DND-41 (cell line): ENCODE results near the gene S1PR2.
"Not testable (repeated sequence)": the region's sequence is repeated elsewhere in the genome, so short reads cannot be mapped to it uniquely, and the experiment has no call there.

ENCODE experiments used
- ATAC-seq: fragments of 200-7000 bp; cut with Tn5 transposase; 3 replicates; pipeline ENCODE4 v1.9.1; 2021; ENCODE audit warnings: low read depth; ENCODE audit not compliant: insufficient read depth
- DNase-seq: peaks from one replicate; pipeline ENCODE4 v3.0.0-alpha.2; 2020
- H2AFZ ChIP-seq: 2 replicates; pipeline ENCODE4 v1.6.0; 2012; ENCODE audit warnings: low read depth, low read length
- H3K27ac ChIP-seq: 2 replicates; pipeline ENCODE4 v1.5.1; 2012; ENCODE audit warnings: low read length, inconsistent platforms
- H3K27me3 ChIP-seq: fragments of 200-600 bp; sonication (generic); 2 replicates; pipeline ENCODE4 v1.6.0; 2012; ENCODE audit warnings: low read length, mild to moderate bottlenecking, inconsistent platforms; ENCODE audit not compliant: insufficient read depth, poor library complexity
- H3K36me3 ChIP-seq: 2 replicates; pipeline ENCODE4 v1.5.1; 2012; ENCODE audit warnings: low read length, inconsistent platforms; ENCODE audit not compliant: insufficient read depth
- H3K4me1 ChIP-seq: 2 replicates; pipeline ENCODE4 v1.5.1; 2012; ENCODE audit warnings: mild to moderate bottlenecking, low read length; ENCODE audit not compliant: insufficient read depth
- H3K4me2 ChIP-seq: 2 replicates; pipeline ENCODE4 v1.6.0; 2012; ENCODE audit warnings: mild to moderate bottlenecking, moderate library complexity, low read length, inconsistent platforms; ENCODE audit not compliant: insufficient read depth
- H3K4me3 ChIP-seq, 2 experiments: fragments of 200-600 bp in 1 of 2; shearing (Covaris generic) in 1 of 2; 2 replicates each; pipeline ENCODE4 v1.5.1; 2012 to 2016; ENCODE audit warnings: inconsistent platforms in 2 of 2, low read length in 2 of 2, mild to moderate bottlenecking in 2 of 2, low read depth in 1 of 2, moderate library complexity in 1 of 2
- H3K79me2 ChIP-seq: 2 replicates; pipeline ENCODE4 v1.6.0; 2012; ENCODE audit warnings: low read length, inconsistent platforms; ENCODE audit not compliant: insufficient read depth
- H3K9ac ChIP-seq: 2 replicates; pipeline ENCODE4 v1.6.0; 2012; ENCODE audit warnings: low read depth, mild to moderate bottlenecking, inconsistent platforms, low read length, moderate library complexity
- H3K9me3 ChIP-seq: 2 replicates; pipeline ENCODE4 v1.5.1; 2012; ENCODE audit warnings: low read length, moderate library complexity, mild to moderate bottlenecking, inconsistent platforms; ENCODE audit not compliant: insufficient read depth, severe bottlenecking
- H4K20me1 ChIP-seq: 2 replicates; pipeline ENCODE4 v1.6.0; 2012; ENCODE audit warnings: low read length; ENCODE audit not compliant: insufficient read depth
- CTCF ChIP-seq: IDR thresholded peaks from 2 replicates; pipeline ENCODE4 v1.5.1; 2012; ENCODE audit warnings: borderline replicate concordance, low read length, moderate library complexity, mild to moderate bottlenecking; ENCODE audit not compliant: poor library complexity, severe bottlenecking; ENCODE audit errors: extremely low read depth
- EZH2 ChIP-seq: IDR thresholded peaks from 3 replicates; pipeline ENCODE4 v1.6.1; 2012; ENCODE audit warnings: borderline replicate concordance, low read depth, mild to moderate bottlenecking, moderate library complexity, low read length, inconsistent platforms; ENCODE audit not compliant: severe bottlenecking

S1PR2 gene

GRCh38 chr19:10206226-10206885, 24.8 kb downstream of the S1PR2 start:
- no peak overlapping the region for H3K4me2 ChIP-seq
- H3K27ac ChIP-seq, result no peak overlapping the region
- no peaks in the 10 kb centered on the region for H3K9me3 ChIP-seq
- H4K20me1 ChIP-seq, result no peaks in the 10 kb centered on the region
- no peaks in the 10 kb centered on the region for H3K4me1 ChIP-seq
- H3K27me3 ChIP-seq, result no peaks in the 10 kb centered on the region
- TF ChIP-seq EZH2 (no peak), CTCF (no peak)
- H3K79me2 ChIP-seq, result no peaks in the 10 kb centered on the region
- DNase-seq (no peak), ATAC-seq (no peak)
- no peak overlapping the region for H3K4me3 ChIP-seq
- H3K9ac ChIP-seq, result no peak overlapping the region
- no peak overlapping the region for H2AFZ ChIP-seq
- no peaks in the 10 kb centered on the region for H3K36me3 ChIP-seq

GRCh38 chr19:10205636-10206035, 25.5 kb downstream of the S1PR2 start:
- no peak overlapping the region for H3K4me2 ChIP-seq

GRCh38 chr19:10203686-10204085, 27.4 kb downstream of the S1PR2 start:
- ATAC-seq, result no peak
- Histone ChIP-seq H3K79me2 (no peaks in the 10 kb centered on the region), H2AFZ (no peak overlapping the region), H3K4me1 (no peaks in the 10 kb centered on the region), H3K27ac (no peak overlapping the region), H3K27me3 (no peaks in the 10 kb centered on the region), H3K4me2 (no peak overlapping the region), H4K20me1 (no peaks in the 10 kb centered on the region), H3K4me3 (no peak overlapping the region), H3K9ac (no peak overlapping the region), H3K9me3 (no peaks in the 10 kb centered on the region), H3K36me3 (no peaks in the 10 kb centered on the region)
- no peak for DNase-seq
- TF ChIP-seq CTCF, result no peak
- no peak for TF ChIP-seq EZH2

More at GRCh38 chr19:10205636-10206035, 25.5 kb downstream of the S1PR2 start:
- H2AFZ ChIP-seq, result no peak overlapping the region
- no peak overlapping the region for H3K4me3 ChIP-seq
- no peaks in the 10 kb centered on the region for H4K20me1 ChIP-seq
- H3K27me3 ChIP-seq, result no peaks in the 10 kb centered on the region
- no peak overlapping the region for H3K27ac ChIP-seq
- H3K9ac ChIP-seq, result no peak overlapping the region
- ATAC-seq (no peak), DNase-seq (no peak)
- no peak for TF ChIP-seq CTCF
- no peak for TF ChIP-seq EZH2
- no peaks in the 10 kb centered on the region for H3K79me2 ChIP-seq
- H3K36me3 ChIP-seq, result no peaks in the 10 kb centered on the region
- H3K4me1 ChIP-seq, result no peaks in the 10 kb centered on the region
- no peaks in the 10 kb centered on the region for H3K9me3 ChIP-seq

GRCh38 chr19:10201176-10201575, 30.0 kb downstream of the S1PR2 start:
- no peak overlapping the region for H3K9ac ChIP-seq
- no peak overlapping the region for H2AFZ ChIP-seq
- H3K4me3 ChIP-seq, result no peak overlapping the region
- no peaks in the 10 kb centered on the region for H3K79me2 ChIP-seq
- no peak for TF ChIP-seq CTCF
- TF ChIP-seq EZH2, result no peak
- no peak overlapping the region for H3K4me2 ChIP-seq
- no peak for DNase-seq
- H3K4me1 ChIP-seq, result no peaks in the 10 kb centered on the region
- no peaks in the 10 kb centered on the region for H3K36me3 ChIP-seq
- H4K20me1 ChIP-seq, result no peaks in the 10 kb centered on the region
- no peak overlapping the region for H3K27ac ChIP-seq
- ATAC-seq, result no peak
- no peaks in the 10 kb centered on the region for H3K9me3 ChIP-seq
- no peaks in the 10 kb centered on the region for H3K27me3 ChIP-seq

- not testable (repeated sequence) for DNase-seq, H3K4me2 ChIP-seq, H3K9me3 ChIP-seq, H3K4me3 ChIP-seq, H4K20me1 ChIP-seq, H3K9ac ChIP-seq, H3K27me3 ChIP-seq, H3K79me2 ChIP-seq, H3K36me3 ChIP-seq, ATAC-seq, H2AFZ ChIP-seq, H3K27ac ChIP-seq, H3K4me1 ChIP-seq
Measured at GRCh38 chr19:10200101-10200500, 31.0 kb downstream of the S1PR2 start.
